Brain microvascular endothelial cell (primary cell): ENCODE results near the gene HNRNPL.

ENCODE experiments used
- DNase-seq: peaks from one replicate; pipeline ENCODE4 v3.0.0-alpha.2; 2020
- H3K27ac ChIP-seq: fragments of 250-450 bp; sonication (Bioruptor Pico); 2 replicates; pipeline ENCODE4 v1.5.1; 2020; ENCODE audit warnings: mild to moderate bottlenecking, moderate library complexity
- H3K27me3 ChIP-seq: fragments of 250-450 bp; sonication (Bioruptor Pico); replicated peaks from 2 replicates; pipeline ENCODE4 v1.5.1; 2020; ENCODE audit warnings: mild to moderate bottlenecking
- H3K36me3 ChIP-seq: fragments of 250-450 bp; sonication (Bioruptor Pico); replicated peaks from 2 replicates; pipeline ENCODE4 v1.5.1; 2020; ENCODE audit warnings: mild to moderate bottlenecking
- H3K4me3 ChIP-seq: 2 replicates; pipeline ENCODE4 v1.5.1; 2011; ENCODE audit warnings: low read depth, mild to moderate bottlenecking, control low read depth, low read length, moderate library complexity
- CTCF ChIP-seq: IDR thresholded peaks from 2 replicates; pipeline ENCODE4 v1.5.1; 2011; ENCODE audit warnings: low read depth, mild to moderate bottlenecking, moderate library complexity, low read length, control low read depth, inconsistent platforms; ENCODE audit errors: missing control alignments
- in situ Hi-C: cut with HindIII; loops from 2 replicates; pipeline ENCODE4 v1.10.0; 2017; ENCODE audit warnings: low sequenced_read_pairs, low pct_ligation_motif_present

HNRNPL gene

DNA sequence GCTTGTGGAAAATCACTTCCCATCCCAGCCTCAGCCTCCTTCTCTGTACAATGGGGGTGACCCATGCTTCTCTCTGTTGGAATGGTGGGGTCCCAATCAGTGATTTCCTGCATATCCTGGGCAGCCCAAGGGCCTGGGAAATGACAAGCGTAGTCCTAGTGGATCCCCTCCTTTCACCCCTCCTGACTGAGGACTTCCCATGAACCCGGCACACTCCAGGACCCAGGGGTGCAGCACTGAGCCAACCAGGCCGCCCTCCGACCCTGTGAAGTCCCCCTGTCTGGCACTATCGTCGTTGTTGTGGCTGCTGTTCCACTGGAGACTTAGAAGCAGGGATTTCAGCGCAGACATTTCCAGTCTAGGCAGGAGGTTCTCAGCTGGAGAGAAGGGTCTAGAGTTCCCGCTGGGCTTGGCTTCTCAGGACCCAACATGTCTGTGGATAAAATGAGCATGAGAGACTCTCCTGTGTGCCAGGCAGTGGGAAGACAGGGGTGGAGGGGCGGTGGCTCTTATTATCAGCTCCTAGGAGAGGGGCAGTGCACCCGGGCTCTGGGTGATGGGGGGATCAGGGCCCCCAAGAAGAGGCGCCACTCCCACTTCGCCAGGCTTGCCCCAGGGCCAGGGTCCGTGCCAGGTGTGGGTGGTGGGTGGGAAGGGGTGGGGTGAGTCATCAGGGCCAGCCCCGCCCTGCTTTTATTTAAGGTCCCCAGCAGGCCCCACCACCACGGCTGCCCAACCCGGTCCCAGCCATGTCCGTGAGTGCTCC, 61.1 kb downstream of the HNRNPL start, which contains the start of gene LGALS7B:
TSS of gene LGALS7B (plus strand) at position 723 of the 766 bp plus-strand sequence. CDS start at position 750, 27 bp downstream.
- Histone ChIP-seq H3K4me3 (no peak within 1 kb of the TSS), H3K27ac (no peak within 1 kb of the TSS)
- in situ Hi-C loops, result no loop called here

DNA sequence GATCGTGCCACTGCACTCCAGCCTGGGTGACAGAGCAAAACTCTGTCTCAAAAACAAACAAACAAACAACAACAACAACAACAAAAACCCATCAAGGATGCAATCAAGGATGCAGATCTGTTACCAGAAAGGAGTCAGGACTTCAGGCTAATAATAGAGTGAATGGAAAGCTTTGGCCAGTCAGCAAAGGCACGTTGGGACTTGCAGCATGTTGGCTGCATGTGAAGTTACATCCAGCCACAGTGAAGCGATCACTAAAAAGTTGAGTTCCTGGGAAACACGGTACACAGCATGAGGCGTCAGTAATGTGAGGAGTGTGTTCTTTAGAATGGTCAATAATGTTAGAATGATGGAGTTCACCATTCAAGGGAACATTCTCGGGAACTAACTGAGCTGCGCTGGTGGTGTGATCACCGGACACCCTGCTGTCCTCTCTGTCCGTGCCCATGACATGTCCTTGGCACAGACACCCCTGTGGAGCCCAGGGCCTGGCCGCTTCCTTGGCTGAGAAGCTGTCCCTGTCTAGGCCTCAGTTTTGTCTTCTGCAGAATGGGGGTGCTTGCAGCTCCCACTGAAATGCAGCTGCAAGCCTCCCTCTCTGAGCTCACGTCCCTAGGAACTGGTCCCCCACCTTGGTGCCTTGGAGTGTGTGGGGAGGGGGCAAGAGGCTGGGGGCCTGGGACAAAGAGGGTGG, 63.1 kb downstream of the HNRNPL start:
- no peak for DNase-seq
- no peak for TF ChIP-seq CTCF
- H3K36me3 ChIP-seq, result no peaks in the 10 kb centered on the region
- H3K4me3 ChIP-seq, result no peak overlapping the region
- H3K27me3 ChIP-seq, result no peaks in the 10 kb centered on the region
- in situ Hi-C loops, result no loop called here
- no peak overlapping the region for H3K27ac ChIP-seq

More for the DNA sequence above, 61.1 kb downstream of the HNRNPL start, which contains the start of gene LGALS7B:
- no peak for TF ChIP-seq CTCF
- Histone ChIP-seq H3K36me3 (no peaks in the 10 kb centered on the region), H3K27me3 (no peaks in the 10 kb centered on the region)
- no peak for DNase-seq
